HG02623 (cell line): ENCODE measurements around the gene CDK16.

Experiments used
- ATAC-seq: cut with Tn5 transposase; IDR thresholded peaks from one replicate; pipeline ENCODE4 v1.9.1; 2021; ENCODE audit warnings: moderate library complexity; ENCODE audit not compliant: unreplicated experiment

Gene CDK16

GRCh38 chrX:47226531-47227333 is 8.3 kb downstream of the CDK16 start:
- no peak for ATAC-seq

DNA sequence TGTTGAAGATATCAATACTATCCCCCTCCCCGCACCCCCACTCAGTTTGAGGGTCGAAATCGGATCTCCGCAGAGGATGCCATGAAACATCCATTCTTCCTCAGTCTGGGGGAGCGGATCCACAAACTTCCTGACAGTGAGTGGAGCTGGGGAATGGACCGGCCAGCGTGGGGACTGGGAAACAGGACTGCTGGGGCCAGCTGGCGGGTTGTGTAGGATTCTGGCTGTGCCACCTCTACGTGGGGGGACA is 8.8 kb downstream of the CDK16 start:
- ATAC-seq: no peak

- ATAC-seq: no peak
Measured at GRCh38 chrX:47228550-47229270, 10.2 kb downstream of the CDK16 start.

GRCh38 chrX:47229427-47229826 is 10.9 kb downstream of the CDK16 start:
- no peak for ATAC-seq

DNA sequence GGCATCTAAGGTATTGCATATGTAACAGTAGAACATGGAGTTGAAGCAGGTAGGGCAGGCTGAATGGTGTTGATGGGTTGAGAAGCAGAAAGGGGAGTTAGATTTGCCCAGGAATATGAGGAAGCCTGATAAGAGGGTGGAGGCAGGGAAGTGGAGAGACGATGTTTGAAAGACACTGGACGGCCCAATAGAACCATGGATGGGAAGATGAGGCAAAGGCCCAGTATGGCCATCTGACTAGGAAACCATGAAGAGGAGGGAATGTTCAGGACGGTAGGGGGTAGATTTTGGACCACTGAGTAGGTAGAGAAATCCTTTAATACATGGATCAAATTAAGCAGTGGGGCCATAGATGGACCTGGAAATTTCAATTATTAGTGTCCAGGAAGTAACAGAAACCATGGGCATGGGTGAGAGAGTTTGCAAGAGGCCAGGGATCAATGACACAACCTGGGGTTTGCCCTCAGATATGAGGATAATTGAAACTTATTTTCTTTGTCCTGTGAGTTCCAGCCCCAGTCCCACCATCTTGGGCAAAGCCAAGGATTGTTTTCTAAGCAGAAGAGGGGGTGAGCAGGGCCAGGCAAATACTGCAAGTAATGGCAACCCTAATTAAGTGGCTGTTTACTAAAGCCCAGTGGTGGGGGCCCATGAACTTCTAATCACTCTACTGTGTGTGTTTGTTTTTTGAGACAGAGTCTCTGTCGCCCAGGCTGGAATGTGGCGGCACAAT is 11.8 kb downstream of the CDK16 start:
- ATAC-seq: no peak

DNA sequence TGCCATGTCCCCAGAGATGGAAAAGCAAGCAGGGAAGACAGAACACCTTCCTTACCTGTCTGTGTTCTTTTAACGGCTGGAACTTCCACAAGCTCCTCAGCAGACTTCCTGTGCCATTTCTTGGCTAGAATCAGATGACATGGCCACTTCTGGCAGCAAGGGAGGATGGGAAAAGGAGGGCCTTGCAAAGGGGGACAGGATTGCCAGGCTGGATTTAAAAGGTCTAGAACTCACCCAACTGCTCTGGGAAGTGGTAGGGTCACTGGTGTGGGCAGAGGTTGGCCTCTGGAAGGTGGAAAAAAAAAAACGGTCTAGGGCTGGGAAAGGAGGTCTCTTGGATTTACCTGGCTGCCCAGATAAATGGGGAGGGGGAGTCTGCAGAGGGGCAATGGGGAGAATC is 12.7 kb downstream of the CDK16 start:
- no peak for ATAC-seq

- ATAC-seq: no peak
Measured at GRCh38 chrX:47232197-47232802, 13.8 kb downstream of the CDK16 start.

GRCh38 chrX:47232803-47233332 is 14.4 kb downstream of the CDK16 start, which contains the start of gene USP11:
USP11 (plus strand) TSS chrX:47233009; CDS start chrX:47233044, 35 bp downstream.
- ATAC-seq: peak; percentile 8

GRCh38 chrX:47233333-47234113 is 15.0 kb downstream of the CDK16 start:
- ATAC-seq: peak; percentile 87

- ATAC-seq: no peak
Measured at GRCh38 chrX:47234583-47234982, 16.1 kb downstream of the CDK16 start.

DNA sequence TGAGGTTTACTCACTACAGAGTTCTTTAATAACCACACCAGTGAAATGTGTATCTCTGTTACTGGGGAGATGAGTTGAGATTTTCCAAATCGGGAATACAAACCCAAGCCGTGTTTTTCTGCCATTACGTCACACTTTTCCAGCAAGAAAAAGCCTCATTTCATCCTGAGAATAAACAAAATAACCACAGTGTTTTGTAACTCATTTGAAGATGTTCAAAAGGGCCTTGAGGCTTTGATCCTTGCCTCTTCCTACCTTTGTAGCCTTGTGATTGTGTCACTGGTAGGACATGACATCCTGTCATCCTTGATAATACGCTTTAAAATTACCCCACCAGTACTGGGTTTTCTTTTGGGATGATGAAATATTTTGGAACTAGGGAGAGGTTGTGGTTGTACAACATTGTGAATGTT is 17.2 kb downstream of the CDK16 start:
- ATAC-seq: no peak

GRCh38 chrX:47239199-47239598 is 20.7 kb downstream of the CDK16 start:
- ATAC-seq: no peak

- ATAC-seq: no peak
Measured at GRCh38 chrX:47239898-47240545, 21.5 kb downstream of the CDK16 start.

GRCh38 chrX:47240619-47241018 is 22.1 kb downstream of the CDK16 start:
- no peak for ATAC-seq

DNA sequence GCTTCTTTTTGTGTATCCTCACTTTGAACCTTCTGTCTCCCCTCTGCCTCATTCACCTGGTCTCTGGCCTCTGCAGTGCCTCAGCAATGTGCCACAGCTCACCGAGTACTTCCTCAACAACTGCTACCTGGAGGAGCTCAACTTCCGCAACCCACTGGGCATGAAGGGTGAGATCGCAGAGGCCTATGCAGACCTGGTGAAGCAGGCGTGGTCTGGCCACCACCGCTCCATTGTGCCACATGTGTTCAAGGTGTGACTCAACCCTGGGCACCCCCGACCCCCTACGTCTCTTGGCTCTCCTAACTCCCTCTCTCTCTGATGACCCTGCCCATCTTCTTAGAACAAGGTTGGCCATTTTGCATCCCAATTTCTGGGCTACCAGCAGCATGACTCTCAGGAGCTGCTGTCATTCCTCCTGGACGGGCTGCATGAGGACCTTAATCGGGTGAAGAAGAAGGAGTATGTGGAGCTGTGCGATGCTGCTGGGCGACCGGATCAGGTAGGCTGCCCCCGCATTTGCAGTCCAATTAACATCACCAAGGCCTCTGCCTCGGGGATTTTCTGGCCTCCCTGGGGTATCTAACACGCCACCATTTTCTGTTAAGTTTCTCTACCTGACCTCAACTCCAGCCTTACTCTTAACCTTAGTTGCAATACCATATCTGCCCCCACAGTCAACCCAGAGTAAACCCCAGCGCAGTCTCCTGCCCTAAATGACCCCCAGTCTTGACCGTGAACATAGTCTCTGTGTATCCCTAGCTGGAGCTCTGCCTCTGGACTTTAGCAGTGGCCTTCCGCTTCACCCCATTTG is 22.9 kb downstream of the CDK16 start:
- no peak for ATAC-seq

DNA sequence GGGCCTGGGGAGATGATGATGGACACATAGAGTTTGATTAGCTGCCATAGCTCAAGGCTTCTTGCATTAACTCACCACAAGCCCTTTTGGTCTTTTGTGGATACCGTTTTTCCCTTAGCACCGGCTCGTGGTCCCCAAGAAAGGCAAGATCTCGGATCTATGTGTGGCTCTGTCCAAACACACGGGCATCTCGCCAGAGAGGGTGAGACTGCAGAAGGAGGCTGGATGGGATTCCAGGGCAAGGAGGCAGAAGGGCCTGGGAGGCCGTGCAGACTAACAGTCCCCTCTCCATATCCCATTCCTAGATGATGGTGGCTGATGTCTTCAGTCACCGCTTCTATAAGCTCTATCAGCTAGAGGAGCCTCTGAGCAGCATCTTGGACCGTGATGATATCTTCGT is 23.8 kb downstream of the CDK16 start:
- no peak for ATAC-seq

DNA sequence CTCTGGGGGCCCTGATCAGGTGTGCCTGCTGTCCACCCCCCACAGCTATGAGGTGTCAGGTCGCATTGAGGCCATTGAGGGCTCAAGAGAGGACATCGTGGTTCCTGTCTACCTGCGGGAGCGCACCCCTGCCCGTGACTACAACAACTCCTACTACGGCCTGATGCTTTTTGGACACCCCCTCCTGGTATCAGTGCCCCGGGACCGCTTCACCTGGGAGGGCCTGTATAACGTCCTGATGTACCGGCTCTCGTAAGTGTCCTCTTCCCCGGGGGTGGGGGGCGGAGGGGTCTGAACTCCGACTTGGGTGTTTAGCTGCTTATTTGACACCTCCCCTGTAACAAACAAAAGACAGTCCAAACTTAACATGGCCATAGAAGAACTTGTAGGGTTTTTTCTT is 24.9 kb downstream of the CDK16 start:
- no peak for ATAC-seq

- no peak for ATAC-seq
Measured at GRCh38 chrX:47244676-47245075, 26.2 kb downstream of the CDK16 start.

DNA sequence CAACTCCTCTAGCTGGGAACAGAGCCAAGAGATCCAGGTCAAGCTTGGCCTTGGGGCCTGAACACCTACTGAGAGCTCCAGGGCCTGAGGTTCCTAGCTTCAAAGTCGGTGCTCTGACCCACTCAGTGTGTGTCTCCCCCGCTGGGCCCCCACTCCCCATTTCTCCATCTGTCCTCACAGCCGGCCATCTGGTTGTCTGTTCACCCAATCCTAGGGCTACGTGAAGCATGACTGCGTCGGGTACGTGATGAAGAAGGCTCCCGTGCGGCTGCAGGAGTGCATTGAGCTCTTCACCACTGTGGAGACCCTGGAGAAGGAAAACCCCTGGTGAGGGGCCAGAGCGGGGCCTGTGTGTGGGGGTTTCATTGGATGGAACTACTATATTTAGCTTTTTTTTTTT is 26.7 kb downstream of the CDK16 start:
- no peak for ATAC-seq
